Osteoblast (primary cell): ENCODE measurements around the gene LRMDA. TPM values are rescaled to one million over a fixed set of nuclear protein-coding genes. Genes with fewer than 3 reads are reported as not detected.

ENCODE experiments used
- DNase-seq: peaks from one replicate; pipeline ENCODE4 v3.0.0; 2011; ENCODE audit warnings: low spot score, mixed read lengths; ENCODE audit not compliant: insufficient read length; ENCODE audit errors: missing footprints
- H2AFZ ChIP-seq: 2 replicates; pipeline ENCODE4 v1.6.0; 2011; ENCODE audit warnings: mild to moderate bottlenecking, low read length
- H3K27ac ChIP-seq: 2 replicates; pipeline ENCODE4 v1.5.1; 2011; ENCODE audit warnings: mild to moderate bottlenecking, low read depth, low read length, moderate library complexity
- H3K27me3 ChIP-seq: 2 replicates; pipeline ENCODE4 v1.6.0; 2012; ENCODE audit warnings: mild to moderate bottlenecking, control low read depth, inconsistent platforms, low read length, moderate library complexity; ENCODE audit not compliant: insufficient read depth
- H3K36me3 ChIP-seq: 2 replicates; pipeline ENCODE4 v1.5.1; 2011; ENCODE audit warnings: mild to moderate bottlenecking, low read length, control low read depth, moderate library complexity; ENCODE audit not compliant: insufficient read depth
- H3K4me1 ChIP-seq: 2 replicates; pipeline ENCODE4 v1.5.1; 2011; ENCODE audit warnings: mild to moderate bottlenecking, low read length, control low read depth, moderate library complexity; ENCODE audit not compliant: insufficient read depth
- H3K4me2 ChIP-seq: 2 replicates; pipeline ENCODE4 v1.6.0; 2011; ENCODE audit warnings: mild to moderate bottlenecking, low read length; ENCODE audit not compliant: insufficient read depth
- H3K4me3 ChIP-seq: fragments of 200-600 bp; sonication (generic); 3 replicates; pipeline ENCODE4 v1.5.1; 2012; ENCODE audit warnings: mild to moderate bottlenecking, low read length, inconsistent platforms; ENCODE audit not compliant: insufficient read depth
- H3K79me2 ChIP-seq: 2 replicates; pipeline ENCODE4 v1.6.0; 2012; ENCODE audit warnings: mild to moderate bottlenecking, low read length, control low read depth, inconsistent platforms; ENCODE audit not compliant: insufficient read depth
- H3K9me3 ChIP-seq: 2 replicates; pipeline ENCODE4 v1.5.1; 2011; ENCODE audit warnings: low read depth, low read length, control low read depth
- H4K20me1 ChIP-seq: 2 replicates; pipeline ENCODE4 v1.6.0; 2012; ENCODE audit warnings: mild to moderate bottlenecking, low read length, control low read depth; ENCODE audit not compliant: insufficient read depth
- CTCF ChIP-seq: IDR thresholded peaks from 2 replicates; pipeline ENCODE4 v1.5.1; 2011; ENCODE audit warnings: mild to moderate bottlenecking, low read depth, low read length, moderate library complexity; ENCODE audit errors: extremely low read depth
- total RNA-seq: library from RNA; depleted of rRNA; stranded (reverse); fragments of >200 nt; gene quantifications from 2 replicates; pipeline ENCODE4 v1.2.3, GENCODE V29; 2012

Gene LRMDA
- total RNA-seq, 1 donor, result 18.5 TPM

GRCh38 chr10:76301211-76301610 is 869.8 kb downstream of the LRMDA start:
- no peak for TF ChIP-seq CTCF
- Histone ChIP-seq H3K4me3 (no peak overlapping the region), H2AFZ (no peak overlapping the region), H3K4me1 (peaks cover 23% of the 10 kb centered on the region), H3K27me3 (no peaks in the 10 kb centered on the region), H3K36me3 (no peaks in the 10 kb centered on the region), H3K4me2 (no peak overlapping the region), H3K9me3 (no peaks in the 10 kb centered on the region), H4K20me1 (no peaks in the 10 kb centered on the region), H3K79me2 (no peaks in the 10 kb centered on the region), H3K27ac (no peak overlapping the region)
- no peak for DNase-seq

GRCh38 chr10:76301950-76302349 is 870.5 kb downstream of the LRMDA start:
- Histone ChIP-seq H4K20me1 (no peaks in the 10 kb centered on the region), H3K4me3 (no peak overlapping the region), H3K36me3 (no peaks in the 10 kb centered on the region), H3K4me1 (peaks cover 30% of the 10 kb centered on the region), H3K4me2 (no peak overlapping the region), H2AFZ (no peak overlapping the region), H3K79me2 (no peaks in the 10 kb centered on the region), H3K27ac (no peak overlapping the region), H3K27me3 (no peaks in the 10 kb centered on the region), H3K9me3 (no peaks in the 10 kb centered on the region)
- peak; percentile 15 for TF ChIP-seq CTCF
- DNase-seq, result no peak

GRCh38 chr10:76302481-76302880 is 871.1 kb downstream of the LRMDA start:
- no peaks in the 10 kb centered on the region for H4K20me1 ChIP-seq
- no peak overlapping the region for H3K4me3 ChIP-seq
- H2AFZ ChIP-seq, result no peak overlapping the region
- no peaks in the 10 kb centered on the region for H3K36me3 ChIP-seq
- H3K27me3 ChIP-seq, result no peaks in the 10 kb centered on the region
- DNase-seq, result no peak
- peaks cover 34% of the 10 kb centered on the region for H3K4me1 ChIP-seq
- no peak overlapping the region for H3K4me2 ChIP-seq
- H3K9me3 ChIP-seq, result no peaks in the 10 kb centered on the region
- H3K27ac ChIP-seq, result no peak overlapping the region
- no peak for TF ChIP-seq CTCF
- no peaks in the 10 kb centered on the region for H3K79me2 ChIP-seq

GRCh38 chr10:76302961-76303630 is 871.7 kb downstream of the LRMDA start:
- Histone ChIP-seq H3K4me1 (peaks cover 34% of the 10 kb centered on the region), H4K20me1 (no peaks in the 10 kb centered on the region), H3K27ac (no peak overlapping the region), H3K4me3 (no peak overlapping the region), H3K27me3 (no peaks in the 10 kb centered on the region), H3K9me3 (no peaks in the 10 kb centered on the region), H3K79me2 (no peaks in the 10 kb centered on the region), H3K4me2 (no peak overlapping the region), H2AFZ (no peak overlapping the region), H3K36me3 (no peaks in the 10 kb centered on the region)
- DNase-seq, result no peak
- no peak for TF ChIP-seq CTCF
